ENCODE results near the gene DHRS4.

The DHRS4 gene

GRCh38 chr14:23953464-23954278 is at the start of gene DHRS4:
Gene DHRS4, plus strand, starts transcription at chr14:23953770. Its CDS starts 19 bp downstream, at chr14:23953789.
- DNase-seq = no peak

- DNase-seq = no peak
Measured at GRCh38 chr14:23910101-23910875, 43.3 kb upstream of the DHRS4 start.

- no peak for DNase-seq
Measured at GRCh38 chr14:23910876-23911210, 42.7 kb upstream of the DHRS4 start.

DNA sequence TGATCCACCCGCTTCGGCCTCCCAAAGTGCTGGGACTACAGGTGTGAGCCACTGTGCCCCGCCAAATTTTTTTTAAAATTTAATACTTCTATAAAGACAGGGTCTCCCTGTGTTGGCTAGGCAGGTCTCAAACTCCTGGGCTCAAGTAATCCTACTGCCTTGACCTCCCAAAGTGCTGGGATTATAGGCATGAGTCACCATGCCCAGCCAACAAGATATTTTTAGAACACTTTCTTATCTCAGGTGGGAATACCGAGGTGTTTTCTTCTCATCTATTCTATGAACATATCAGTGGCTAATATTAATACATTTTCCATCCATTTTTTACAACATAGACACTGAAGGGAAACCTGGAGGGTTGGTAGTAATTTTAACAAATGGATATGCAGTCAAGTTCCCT is 38.0 kb upstream of the DHRS4 start:
- DNase-seq = no peak

- DNase-seq = no peak
Measured at GRCh38 chr14:23916004-23916403, 37.6 kb upstream of the DHRS4 start.

DNA sequence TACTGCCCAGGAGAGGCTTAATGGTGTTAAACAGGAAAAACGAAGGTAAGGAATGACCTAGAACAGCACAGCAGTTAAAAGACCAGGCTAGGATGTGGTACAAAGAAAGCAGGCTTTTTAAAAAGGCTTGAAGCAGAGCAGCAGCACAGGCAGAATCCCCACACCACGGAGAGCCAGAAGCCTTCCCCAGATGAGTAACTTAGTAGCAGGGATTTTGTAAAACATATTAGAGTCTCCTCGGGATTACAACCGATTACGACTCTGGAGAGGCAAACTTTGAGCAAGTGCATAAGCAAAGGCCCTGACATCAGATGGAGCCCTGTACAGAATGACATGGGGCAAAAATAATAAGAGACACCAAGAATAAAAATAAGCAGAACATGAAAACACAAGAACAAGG is 37.1 kb upstream of the DHRS4 start:
- no peak for DNase-seq

- DNase-seq = no peak
Measured at GRCh38 chr14:23922545-23922944, 31.0 kb upstream of the DHRS4 start.

- DNase-seq = no peak
Measured at GRCh38 chr14:23925523-23926075, 28.0 kb upstream of the DHRS4 start.

DNA sequence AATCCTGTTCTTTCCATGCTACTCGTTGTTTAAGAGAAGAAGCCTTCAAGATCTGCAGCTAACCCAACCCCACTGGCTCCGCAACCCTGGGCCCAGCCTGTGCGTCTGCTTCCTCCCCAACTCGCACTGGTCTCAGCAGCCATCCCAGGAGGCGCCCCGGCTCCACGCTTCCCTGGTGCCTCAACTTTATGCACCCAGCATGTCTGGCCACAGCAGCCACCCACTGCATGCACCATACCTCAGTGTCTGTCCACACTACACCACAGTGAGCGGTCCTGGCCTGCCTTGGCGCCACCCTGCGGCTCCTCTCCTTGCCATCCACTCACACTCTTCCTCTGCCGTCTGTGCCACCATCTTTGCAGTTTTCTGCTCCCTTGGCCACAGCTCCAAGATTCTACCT is 27.0 kb upstream of the DHRS4 start:
- DNase-seq = no peak

- no peak for DNase-seq
Measured at GRCh38 chr14:23929136-23929535, 24.4 kb upstream of the DHRS4 start.

DNA sequence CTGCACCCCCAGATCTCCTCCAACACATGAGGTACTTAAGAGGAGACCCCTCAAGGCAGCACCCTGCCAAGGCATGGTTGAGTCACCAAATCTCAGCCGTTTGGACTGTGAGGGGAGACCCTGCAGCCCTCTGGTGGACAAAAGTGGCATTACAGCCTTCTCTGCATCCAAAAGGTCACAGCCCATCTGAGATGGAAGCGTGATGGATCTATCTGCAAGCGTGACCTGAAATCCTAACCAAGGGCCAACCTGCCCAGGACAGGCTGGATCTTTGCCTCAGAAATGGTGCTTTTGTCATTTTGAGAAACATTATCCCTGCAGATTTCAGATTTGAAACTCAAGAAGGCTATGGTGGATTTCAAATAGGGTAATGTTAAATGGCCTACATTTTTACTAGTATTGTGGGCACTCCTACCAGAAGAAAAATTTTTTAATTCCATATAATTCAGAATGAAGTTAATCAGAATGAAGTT is 23.7 kb upstream of the DHRS4 start:
- DNase-seq = no peak

DNA sequence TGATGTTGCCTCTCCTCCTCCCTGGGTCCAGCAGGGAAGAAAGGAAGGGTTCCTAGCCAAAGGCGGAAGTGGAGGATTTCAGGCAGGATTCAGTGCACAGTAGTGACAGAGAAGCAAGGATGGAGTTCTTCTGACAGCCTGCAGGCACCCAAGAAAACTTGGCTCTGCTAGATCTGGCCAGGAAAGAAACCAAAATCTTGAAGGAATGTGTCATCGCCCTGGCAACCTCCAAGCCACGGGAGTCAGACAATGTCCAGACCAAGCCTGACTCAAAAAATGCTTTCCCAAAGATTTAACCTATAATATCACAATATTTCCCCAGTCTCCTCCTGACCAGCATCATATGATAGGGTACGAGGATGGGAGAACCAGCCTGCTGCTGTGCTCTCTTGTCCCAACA is 22.8 kb upstream of the DHRS4 start:
- no peak for DNase-seq

- no peak for DNase-seq
Measured at GRCh38 chr14:23931721-23932289, 21.8 kb upstream of the DHRS4 start.

DNA sequence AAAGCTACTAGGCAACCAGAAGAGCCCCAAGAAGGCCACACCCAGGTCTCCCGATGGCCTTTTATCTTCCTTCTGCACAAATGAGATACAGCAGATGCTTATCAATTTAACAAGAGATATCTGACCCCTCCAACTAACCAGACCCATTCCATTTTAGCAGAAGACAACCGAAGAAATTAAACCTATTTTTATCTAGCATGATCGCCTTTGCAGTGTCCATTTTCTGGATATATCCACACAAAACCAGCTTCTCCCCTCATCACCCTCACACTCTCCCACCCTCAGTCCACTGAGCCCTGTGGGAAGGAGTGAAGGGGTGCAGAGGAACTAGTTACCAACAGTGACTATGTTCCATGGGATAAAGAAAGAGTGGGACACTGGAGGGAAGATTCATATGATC is 20.9 kb upstream of the DHRS4 start:
- DNase-seq = no peak

DNA sequence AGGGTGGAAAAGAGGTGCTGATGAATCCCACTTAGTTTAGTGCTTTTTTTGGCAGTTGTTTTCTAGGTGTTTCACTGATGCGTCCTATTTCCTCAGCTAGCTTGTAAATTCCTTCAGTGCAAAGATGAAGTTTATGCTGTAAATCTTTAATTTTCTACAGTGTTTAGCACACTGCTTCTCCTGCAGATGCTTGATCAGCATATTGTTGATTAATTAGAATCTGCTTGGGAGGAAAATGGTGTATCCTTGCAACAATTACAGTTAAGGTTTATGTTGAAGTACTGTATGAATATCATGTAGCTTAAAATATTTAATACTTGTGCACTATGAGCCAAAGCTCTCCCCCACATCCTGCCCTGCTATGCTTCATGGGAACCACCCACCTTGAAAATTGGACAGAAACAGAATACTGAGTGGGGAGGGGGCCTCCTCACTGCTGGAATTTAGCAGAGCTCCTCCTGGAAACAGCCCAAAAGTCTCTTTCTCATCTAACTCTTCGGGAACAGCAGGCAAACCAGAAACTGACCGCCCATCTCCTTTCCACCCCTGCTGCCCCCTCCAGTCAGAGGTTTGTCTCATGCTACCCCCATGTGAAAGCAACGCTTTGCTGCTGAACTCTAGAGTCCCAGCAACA is 20.3 kb upstream of the DHRS4 start:
- DNase-seq = no peak

DNA sequence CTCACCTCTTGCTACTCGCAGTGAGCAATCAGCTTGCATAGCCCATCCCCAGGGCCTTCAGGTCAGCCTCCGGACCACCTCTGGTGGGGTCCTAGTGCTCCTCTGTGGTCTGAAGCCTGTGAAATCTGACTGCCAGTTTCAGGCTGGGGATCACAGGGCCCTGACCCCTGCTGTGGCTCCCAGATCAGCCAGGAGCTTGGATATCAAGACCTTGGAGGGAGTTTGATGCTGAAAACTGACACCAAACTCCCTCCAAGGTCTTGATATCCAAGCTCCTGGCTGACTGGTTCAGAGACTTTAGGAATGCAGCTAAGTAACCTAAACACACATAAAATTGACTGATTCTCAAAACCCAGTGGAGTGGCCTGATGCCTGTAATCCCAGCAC is 19.8 kb upstream of the DHRS4 start:
- no peak for DNase-seq

DNA sequence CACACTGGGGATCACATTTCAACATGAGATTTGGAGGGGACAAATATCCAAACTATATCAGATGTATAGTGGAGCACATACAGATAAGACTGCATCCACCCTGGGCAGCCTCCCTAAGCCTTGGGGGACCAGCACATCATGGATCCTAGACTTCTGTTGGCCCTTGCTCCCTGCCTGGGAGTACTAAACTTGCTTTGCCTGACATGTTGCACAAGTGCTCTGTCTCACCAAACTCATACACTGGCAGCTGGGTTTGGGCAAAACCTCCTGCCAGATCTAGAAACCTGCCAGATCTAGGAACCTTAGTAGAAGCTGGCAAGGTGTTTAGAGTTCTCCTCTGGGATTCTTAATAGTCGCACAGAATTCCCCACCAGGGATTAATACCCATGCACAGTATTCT is 18.4 kb upstream of the DHRS4 start:
- no peak for DNase-seq

GRCh38 chr14:23936084-23936829 is 17.3 kb upstream of the DHRS4 start:
- no peak for DNase-seq

GRCh38 chr14:23937203-23937602 is 16.4 kb upstream of the DHRS4 start:
- DNase-seq = no peak

DNA sequence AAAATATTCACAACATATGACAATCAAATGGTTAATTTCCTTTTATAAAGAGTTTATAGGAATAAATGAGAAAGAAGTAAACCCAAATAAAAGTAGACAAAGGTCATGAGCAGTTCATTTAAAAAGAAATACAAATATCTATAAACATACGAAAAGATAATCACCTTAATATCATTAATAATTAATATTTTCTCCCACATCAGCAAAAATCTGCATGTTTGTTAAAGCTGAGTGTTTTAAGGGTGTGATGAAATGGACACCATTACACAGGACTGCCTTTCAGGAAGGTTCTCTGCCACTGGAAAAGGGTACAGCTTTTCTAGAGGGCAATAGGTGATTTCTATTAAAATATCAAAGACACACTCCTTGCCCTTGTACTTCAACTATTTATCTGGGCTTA is 14.7 kb upstream of the DHRS4 start:
- no peak for DNase-seq

DNA sequence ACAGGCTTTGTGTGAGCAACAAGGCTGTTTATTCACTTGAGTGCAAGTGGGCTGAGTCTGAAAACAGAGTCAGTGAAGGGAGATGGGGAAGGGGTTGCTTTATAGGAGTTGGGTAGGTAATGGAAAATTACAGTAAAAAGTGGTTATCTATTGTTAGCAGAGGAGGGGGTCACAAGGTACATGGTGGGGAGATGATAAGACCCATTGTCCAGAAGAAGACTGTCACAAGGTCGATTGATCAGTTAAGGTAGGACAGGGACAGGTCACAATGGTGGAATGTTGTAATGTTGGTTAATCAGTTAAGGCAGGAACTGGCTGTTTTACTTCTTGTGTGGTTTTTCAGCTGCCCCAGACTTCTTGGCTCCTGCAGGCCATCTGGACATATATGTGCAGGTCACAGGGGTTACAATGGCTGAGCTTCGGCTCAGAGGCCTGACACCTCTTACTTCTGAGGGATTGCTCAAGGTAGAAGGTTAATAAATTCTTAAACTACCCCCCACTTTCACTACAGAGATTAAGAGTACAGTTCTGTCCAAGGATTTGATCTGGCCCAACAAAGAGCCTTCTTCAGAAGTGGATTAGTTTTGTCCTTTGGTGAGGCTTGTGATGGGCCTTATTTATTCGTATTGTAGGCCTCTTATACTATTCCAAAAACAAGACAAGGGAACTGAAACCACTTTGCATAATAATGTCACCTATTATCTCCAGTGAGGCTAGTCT is 13.8 kb upstream of the DHRS4 start:
- no peak for DNase-seq

GRCh38 chr14:23941230-23941629 is 12.3 kb upstream of the DHRS4 start:
- no peak for DNase-seq
